ENCODE results near the gene AGFG1.

AGFG1 gene

DNA sequence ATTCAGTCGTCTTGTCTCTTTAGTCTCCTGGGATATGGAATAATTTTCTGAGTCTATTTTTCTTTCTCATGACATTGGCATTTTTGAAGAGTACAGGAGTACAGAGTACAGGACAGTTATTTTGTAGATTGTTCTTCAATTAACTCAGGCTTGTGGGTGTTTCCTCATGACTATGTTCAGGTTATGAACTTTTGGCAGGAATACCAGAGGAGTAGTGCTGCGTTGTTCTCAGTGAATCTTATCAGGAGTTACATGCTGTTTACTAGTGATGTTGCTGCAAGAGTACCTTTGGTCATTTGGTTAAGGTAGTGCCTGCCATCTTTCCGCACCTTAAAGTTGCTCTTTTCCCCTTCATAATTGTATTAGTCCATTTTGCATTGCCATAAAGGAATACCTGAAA lies 41.3 kb upstream of the AGFG1 start:
- Histone ChIP-seq H3K18ac (ENCODE audit: low read length) (no peak overlapping the region), H2AK5ac (ENCODE audit: low read depth, low read length) (no peak overlapping the region), H3K4me2 (ENCODE audit: insufficient read depth, low read length, poor library complexity, severe bottlenecking) (no peak overlapping the region), H3K27me3 (ENCODE audit: control insufficient read depth in 3 of 3, insufficient read depth in 3 of 3, low read depth in 1 of 3, low read length in 3 of 3) (peaks cover 0 to 3% (median 0%) of the 10 kb centered on the region in 3 experiments), H3K9ac (ENCODE audit: low read depth, low read length, poor library complexity) (no peak overlapping the region), H3K23ac (ENCODE audit: low read depth, low read length, poor library complexity) (no peak overlapping the region), H2BK12ac (ENCODE audit: low read length) (no peak overlapping the region), H3K4me3 (ENCODE audit: low read length in 2 of 2) (no peak overlapping the region), H2BK5ac (ENCODE audit: low read length) (no peak overlapping the region), H4K91ac (ENCODE audit: low read depth, low read length, poor library complexity) (no peak overlapping the region), H2AFZ (ENCODE audit: low read length) (no peak overlapping the region), H4K8ac (ENCODE audit: low read depth, low read length) (no peak overlapping the region), H2BK15ac (ENCODE audit: low read length) (no peak overlapping the region), H2BK120ac (ENCODE audit: low read depth, low read length) (no peak overlapping the region), H3K4me1 (ENCODE audit: control insufficient read depth in 2 of 2, insufficient read depth in 1 of 2, low read depth in 1 of 2, low read length in 2 of 2) (no peaks in the 10 kb centered on the region), H3K4ac (ENCODE audit: low read length) (no peak overlapping the region), H3K36me3 (replicated peaks in 1 of 2; ENCODE audit: control insufficient read depth in 2 of 2, insufficient read depth in 2 of 2, low read length in 2 of 2) (no peaks in the 10 kb centered on the region), H3K14ac (ENCODE audit: low read length) (no peak overlapping the region), H3K79me1 (ENCODE audit: low read depth, low read length) (peaks cover 2% of the 10 kb centered on the region), H3K9me3 (replicated peaks in 1 of 2; ENCODE audit: control insufficient read depth in 2 of 2, insufficient read depth in 1 of 2, low read depth in 1 of 2, low read length in 2 of 2) (peaks cover 0 to 7% of the 10 kb centered on the region in 2 donors), H3K27ac (replicated peaks; ENCODE audit: low read length) (no peak overlapping the region)
- DNase-seq (ENCODE audit: low spot score), result no peak
- WGBS, 2 donors (ENCODE audit: extremely low coverage in 2 of 2, insufficient read length in 2 of 2, insufficient replicate concordance in 1 of 2), result no CpG with 5 or more reads among the region's 3 CpGs

GRCh38 chr2:227433171-227433570 lies 38.8 kb upstream of the AGFG1 start:
- Histone ChIP-seq H4K91ac (ENCODE audit: low read depth, low read length, poor library complexity) (no peak overlapping the region), H3K14ac (ENCODE audit: low read length) (no peak overlapping the region), H2BK120ac (ENCODE audit: low read depth, low read length) (no peak overlapping the region), H4K8ac (ENCODE audit: low read depth, low read length) (no peak overlapping the region), H3K9ac (ENCODE audit: low read depth, low read length, poor library complexity) (no peak overlapping the region), H3K36me3 (replicated peaks in 1 of 2; ENCODE audit: control insufficient read depth in 2 of 2, insufficient read depth in 2 of 2, low read length in 2 of 2) (no peaks in the 10 kb centered on the region), H3K4me2 (ENCODE audit: insufficient read depth, low read length, poor library complexity, severe bottlenecking) (no peak overlapping the region), H3K18ac (ENCODE audit: low read length) (no peak overlapping the region), H2AK5ac (ENCODE audit: low read depth, low read length) (no peak overlapping the region), H3K4me1 (ENCODE audit: control insufficient read depth in 2 of 2, insufficient read depth in 1 of 2, low read depth in 1 of 2, low read length in 2 of 2) (no peaks in the 10 kb centered on the region), H2BK12ac (ENCODE audit: low read length) (no peak overlapping the region), H2BK15ac (ENCODE audit: low read length) (no peak overlapping the region), H2BK5ac (ENCODE audit: low read length) (no peak overlapping the region), H2AFZ (ENCODE audit: low read length) (no peak overlapping the region), H3K23ac (ENCODE audit: low read depth, low read length, poor library complexity) (no peak overlapping the region), H3K27ac (replicated peaks; ENCODE audit: low read length) (no peak overlapping the region), H3K9me3 (replicated peaks in 1 of 2; ENCODE audit: control insufficient read depth in 2 of 2, insufficient read depth in 1 of 2, low read depth in 1 of 2, low read length in 2 of 2) (peaks cover 0 to 7% of the 10 kb centered on the region in 2 donors), H3K4ac (ENCODE audit: low read length) (no peak overlapping the region), H3K27me3 (ENCODE audit: control insufficient read depth in 3 of 3, insufficient read depth in 3 of 3, low read depth in 1 of 3, low read length in 3 of 3) (peaks cover 0 to 3% (median 0%) of the 10 kb centered on the region in 3 experiments), H3K4me3 (ENCODE audit: low read length in 2 of 2) (no peak overlapping the region), H3K79me1 (ENCODE audit: low read depth, low read length) (peaks cover 2% of the 10 kb centered on the region)
- no CpG with 5 or more reads among the region's 2 CpGs for WGBS, 2 donors (ENCODE audit: extremely low coverage in 2 of 2, insufficient read length in 2 of 2, insufficient replicate concordance in 1 of 2)
- DNase-seq (ENCODE audit: low spot score), result no peak

- H2BK5ac ChIP-seq (ENCODE audit: low read length), result no peak overlapping the region
- no CpG with 5 or more reads among the region's 7 CpGs for WGBS, 2 donors (ENCODE audit: extremely low coverage in 2 of 2, insufficient read length in 2 of 2, insufficient replicate concordance in 1 of 2)
- no peak overlapping the region for H2AFZ ChIP-seq (ENCODE audit: low read length)
- H3K4me3 ChIP-seq (ENCODE audit: low read length in 2 of 2), result no peak overlapping the region
- H2AK5ac ChIP-seq (ENCODE audit: low read depth, low read length), result no peak overlapping the region
- no peak overlapping the region for H3K4ac ChIP-seq (ENCODE audit: low read length)
- H3K27ac ChIP-seq (replicated peaks; ENCODE audit: low read length), result no peak overlapping the region
- H4K91ac ChIP-seq (ENCODE audit: low read depth, low read length, poor library complexity), result no peak overlapping the region
- H3K4me2 ChIP-seq (ENCODE audit: insufficient read depth, low read length, poor library complexity, severe bottlenecking), result no peak overlapping the region
- H2BK120ac ChIP-seq (ENCODE audit: low read depth, low read length), result no peak overlapping the region
- H3K79me1 ChIP-seq (ENCODE audit: low read depth, low read length), result no peaks in the 10 kb centered on the region
- H3K9ac ChIP-seq (ENCODE audit: low read depth, low read length, poor library complexity), result no peak overlapping the region
- no peak overlapping the region for H2BK12ac ChIP-seq (ENCODE audit: low read length)
- no peaks in the 10 kb centered on the region for H3K4me1 ChIP-seq (ENCODE audit: control insufficient read depth in 2 of 2, insufficient read depth in 1 of 2, low read depth in 1 of 2, low read length in 2 of 2)
- H3K27me3 ChIP-seq (ENCODE audit: control insufficient read depth in 3 of 3, insufficient read depth in 3 of 3, low read depth in 1 of 3, low read length in 3 of 3), result no peaks in the 10 kb centered on the region
- no peak overlapping the region for H4K8ac ChIP-seq (ENCODE audit: low read depth, low read length)
- no peak overlapping the region for H2BK15ac ChIP-seq (ENCODE audit: low read length)
- no peaks in the 10 kb centered on the region for H3K36me3 ChIP-seq (replicated peaks in 1 of 2; ENCODE audit: control insufficient read depth in 2 of 2, insufficient read depth in 2 of 2, low read length in 2 of 2)
- no peak for DNase-seq (ENCODE audit: low spot score)
- H3K23ac ChIP-seq (ENCODE audit: low read depth, low read length, poor library complexity), result no peak overlapping the region
- H3K14ac ChIP-seq (ENCODE audit: low read length), result no peak overlapping the region
- H3K18ac ChIP-seq (ENCODE audit: low read length), result no peak overlapping the region
- H3K9me3 ChIP-seq (replicated peaks in 1 of 2; ENCODE audit: control insufficient read depth in 2 of 2, insufficient read depth in 1 of 2, low read depth in 1 of 2, low read length in 2 of 2), result peaks cover 0 to 7% of the 10 kb centered on the region in 2 donors
Measured at GRCh38 chr2:227436436-227437174, 35.4 kb upstream of the AGFG1 start.

DNA sequence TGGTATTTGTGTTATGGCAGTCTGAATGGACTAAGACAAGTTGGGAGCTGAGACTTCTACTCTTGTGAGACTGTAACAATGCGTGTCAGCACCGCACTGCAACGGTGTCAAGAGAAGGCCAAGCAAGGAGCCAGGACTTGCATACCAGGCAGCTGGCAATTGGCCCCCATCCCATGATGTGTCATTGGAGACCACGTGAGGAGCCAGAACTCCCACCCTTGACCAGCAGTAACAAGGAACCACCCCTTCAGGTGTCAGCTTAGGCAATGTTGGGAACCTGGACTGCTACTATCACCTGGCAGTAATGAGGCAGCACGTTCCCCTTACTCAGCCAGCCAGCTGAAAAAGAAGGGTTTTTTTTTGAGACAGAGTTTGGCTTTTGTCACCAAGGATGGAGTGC lies 32.7 kb upstream of the AGFG1 start:
- no CpG with 5 or more reads among the region's 5 CpGs for WGBS, 2 donors (ENCODE audit: extremely low coverage in 2 of 2, insufficient read length in 2 of 2, insufficient replicate concordance in 1 of 2)
- no peaks in the 10 kb centered on the region for H3K36me3 ChIP-seq (replicated peaks in 1 of 2; ENCODE audit: control insufficient read depth in 2 of 2, insufficient read depth in 2 of 2, low read length in 2 of 2)
- no peak overlapping the region for H3K27ac ChIP-seq (replicated peaks; ENCODE audit: low read length)
- H3K23ac ChIP-seq (ENCODE audit: low read depth, low read length, poor library complexity), result no peak overlapping the region
- H3K4me3 ChIP-seq (ENCODE audit: low read length in 2 of 2), result no peak overlapping the region
- H3K27me3 ChIP-seq (ENCODE audit: control insufficient read depth in 3 of 3, insufficient read depth in 3 of 3, low read depth in 1 of 3, low read length in 3 of 3), result no peaks in the 10 kb centered on the region
- H4K91ac ChIP-seq (ENCODE audit: low read depth, low read length, poor library complexity), result no peak overlapping the region
- no peak overlapping the region for H4K8ac ChIP-seq (ENCODE audit: low read depth, low read length)
- H2BK5ac ChIP-seq (ENCODE audit: low read length), result no peak overlapping the region
- H3K79me1 ChIP-seq (ENCODE audit: low read depth, low read length), result no peaks in the 10 kb centered on the region
- no peak overlapping the region for H2AFZ ChIP-seq (ENCODE audit: low read length)
- no peak overlapping the region for H3K4ac ChIP-seq (ENCODE audit: low read length)
- peak overlapping the region; percentile 9 for H3K9ac ChIP-seq (ENCODE audit: low read depth, low read length, poor library complexity)
- no peak overlapping the region for H3K18ac ChIP-seq (ENCODE audit: low read length)
- H2BK12ac ChIP-seq (ENCODE audit: low read length), result no peak overlapping the region
- no peaks in the 10 kb centered on the region for H3K9me3 ChIP-seq (replicated peaks in 1 of 2; ENCODE audit: control insufficient read depth in 2 of 2, insufficient read depth in 1 of 2, low read depth in 1 of 2, low read length in 2 of 2)
- no peak overlapping the region for H3K14ac ChIP-seq (ENCODE audit: low read length)
- no peak overlapping the region for H3K4me2 ChIP-seq (ENCODE audit: insufficient read depth, low read length, poor library complexity, severe bottlenecking)
- no peak overlapping the region for H2AK5ac ChIP-seq (ENCODE audit: low read depth, low read length)
- H2BK15ac ChIP-seq (ENCODE audit: low read length), result no peak overlapping the region
- H2BK120ac ChIP-seq (ENCODE audit: low read depth, low read length), result no peak overlapping the region
- no peaks in the 10 kb centered on the region for H3K4me1 ChIP-seq (ENCODE audit: control insufficient read depth in 2 of 2, insufficient read depth in 1 of 2, low read depth in 1 of 2, low read length in 2 of 2)
- DNase-seq (ENCODE audit: low spot score), result no peak

All from neuronal stem cell (in vitro differentiated cells).